Liver (tissue), 9 donors: ENCODE results near the gene TENM3. TPM values are rescaled to one million over a fixed set of nuclear protein-coding genes. Genes with fewer than 3 reads are reported as not detected.

Source experiments
- DNase-seq: peaks from one replicate; pipeline ENCODE4 v3.0.0-alpha.2; 2017; ENCODE audit warnings: low spot score
- H3K27ac ChIP-seq, 2 donors: one replicate each; pipeline ENCODE4 v1.7.0; 2013; ENCODE audit warnings: inconsistent platforms in 2 of 2, low read length in 2 of 2, control low read depth in 1 of 2, low read depth in 1 of 2, mild to moderate bottlenecking in 1 of 2
- H3K27me3 ChIP-seq, 4 donors: one replicate each; pipeline versions ENCODE4 v1.6.1 to v1.7.0; 2013; ENCODE audit warnings: low read length in 3 of 4, inconsistent platforms in 1 of 4, mild to moderate bottlenecking in 1 of 4, moderate library complexity in 1 of 4; ENCODE audit not compliant: control insufficient read depth in 4 of 4, insufficient read depth in 4 of 4
- H3K36me3 ChIP-seq, 4 donors: one replicate each; pipeline versions ENCODE4 v1.6.1 to v1.7.0; 2013; ENCODE audit warnings: low read length in 3 of 4, mild to moderate bottlenecking in 3 of 4, low read depth in 1 of 4, moderate library complexity in 1 of 4; ENCODE audit not compliant: control insufficient read depth in 4 of 4, insufficient read depth in 3 of 4
- H3K4me1 ChIP-seq, 4 donors: one replicate each; pipeline versions ENCODE4 v1.6.1 to v1.7.0; 2013; ENCODE audit warnings: low read length in 3 of 4, mild to moderate bottlenecking in 3 of 4, moderate library complexity in 1 of 4; ENCODE audit not compliant: control insufficient read depth in 4 of 4, insufficient read depth in 4 of 4
- H3K4me3 ChIP-seq, 3 donors: one replicate each; pipeline versions ENCODE4 v1.6.1 to v1.7.0; 2013; ENCODE audit warnings: low read length in 3 of 3, control low read depth in 1 of 3, low read depth in 1 of 3, mild to moderate bottlenecking in 1 of 3
- H3K9ac ChIP-seq, 2 donors: one replicate each; pipeline ENCODE4 v1.7.0; 2013; ENCODE audit warnings: low read length in 2 of 2, mild to moderate bottlenecking in 2 of 2, moderate library complexity in 2 of 2, control low read depth in 1 of 2, low read depth in 1 of 2
- H3K9me3 ChIP-seq, 4 donors: one replicate each; pipeline versions ENCODE4 v1.6.1 to v1.7.0; 2013; ENCODE audit warnings: low read length in 3 of 4; ENCODE audit not compliant: control insufficient read depth in 4 of 4
- ATF3 ChIP-seq: IDR thresholded peaks from 2 replicates; pipeline ENCODE4 v1.6.1; 2016; ENCODE audit warnings: antibody characterized with exemption
- CTCF ChIP-seq: fragments of 150-350 bp; IDR thresholded peaks from 2 replicates; pipeline ENCODE4 v1.5.1; 2017; ENCODE audit warnings: improper control_type of control experiment, low read depth, low read length; ENCODE audit not compliant: missing input control
- EGR1 ChIP-seq, 2 donors: IDR thresholded peaks; 2 replicates each; pipeline ENCODE4 v1.6.1; 2016 to 2018; ENCODE audit warnings: antibody characterized with exemption in 2 of 2, low read depth in 2 of 2
- FOXA1 ChIP-seq: IDR thresholded peaks from 2 replicates; pipeline ENCODE4 v1.6.1; 2016; ENCODE audit warnings: antibody characterized with exemption
- GABPA ChIP-seq, 2 donors: IDR thresholded peaks in 1 of 2; conservative IDR thresholded peaks in 1 of 2; 2 replicates each; pipeline ENCODE4 v1.6.1; 2016; ENCODE audit warnings: antibody characterized with exemption in 2 of 2, mild to moderate bottlenecking in 1 of 2, moderate library complexity in 1 of 2
- HNF4A ChIP-seq, 2 donors: conservative IDR thresholded peaks; 2 replicates each; pipeline ENCODE4 v1.6.1; 2016; ENCODE audit warnings: antibody characterized with exemption in 2 of 2, mild to moderate bottlenecking in 2 of 2
- HNF4G ChIP-seq: IDR thresholded peaks from 2 replicates; pipeline ENCODE4 v1.6.1; 2016; ENCODE audit warnings: antibody characterized with exemption
- JUND ChIP-seq, 2 donors: IDR thresholded peaks; 2 replicates each; pipeline ENCODE4 v1.6.1; 2016; ENCODE audit warnings: antibody characterized with exemption in 2 of 2
- MAX ChIP-seq: IDR thresholded peaks from 2 replicates; pipeline ENCODE4 v1.6.1; 2016; ENCODE audit warnings: antibody characterized with exemption
- RAD21 ChIP-seq, 2 donors: IDR thresholded peaks; 2 replicates each; pipeline ENCODE4 v1.6.1; 2016; ENCODE audit warnings: antibody characterized with exemption in 2 of 2, mild to moderate bottlenecking in 2 of 2
- REST ChIP-seq: IDR thresholded peaks from 2 replicates; pipeline ENCODE4 v1.6.1; 2016; ENCODE audit warnings: antibody characterized with exemption, mild to moderate bottlenecking
- RXRA ChIP-seq, 2 donors: IDR thresholded peaks; 2 replicates each; pipeline ENCODE4 v1.6.1; 2017 to 2018; ENCODE audit warnings: antibody characterized with exemption in 2 of 2, mild to moderate bottlenecking in 1 of 2
- SP1 ChIP-seq: IDR thresholded peaks from 2 replicates; pipeline ENCODE4 v1.6.1; 2018; ENCODE audit warnings: antibody characterized with exemption, mild to moderate bottlenecking
- TAF1 ChIP-seq: conservative IDR thresholded peaks from 2 replicates; pipeline ENCODE4 v1.6.1; 2016; ENCODE audit warnings: antibody characterized with exemption, mild to moderate bottlenecking
- YY1 ChIP-seq: IDR thresholded peaks from 2 replicates; pipeline ENCODE4 v1.6.1; 2016; ENCODE audit warnings: antibody characterized with exemption, mild to moderate bottlenecking
- ZBTB33 ChIP-seq: IDR thresholded peaks from 2 replicates; pipeline ENCODE4 v1.6.1; 2016; ENCODE audit warnings: antibody characterized with exemption
- WGBS: extraction: QIAGEN DNeasy Blood & Tissue Kit; methylation state at CpG from one replicate; pipeline ENCODE4 v1.1.7; 2013; 5-methylcytosine and 5-hydroxymethylcytosine counted together
- polyA plus RNA-seq, 2 donors: library from polyadenylated mRNA; stranded (reverse) in 1 of 2; unstranded in 1 of 2; fragments of 200-250 nt in 1 of 2; fragments of >200 nt in 1 of 2; fragmentation: Nextera tagmentation in 1 of 2; extraction: Ambion mirVana in 1 of 2; gene quantifications; one replicate each; pipeline versions ENCODE4 v1.2.1 to v1.2.3, GENCODE V29; 2013 to 2015
- total RNA-seq, 2 donors: library from RNA; depleted of rRNA; stranded (reverse); fragments of >200 nt; gene quantifications; one replicate each; pipeline ENCODE4 v1.2.3, GENCODE V29; 2014
- donor health status: healthy.
- donor health status: healthy.
- donor health status: healthy.
- donor health status: healthy.
- donor health status: healthy.

Gene TENM3
- total and polyA plus RNA-seq, 4 donors, result 0.32 to 16.8 (median 0.70) TPM

- Histone ChIP-seq H3K4me1 (peaks cover 2 to 4% (median 3%) of the 10 kb centered on the region in 4 donors), H3K36me3 (no peaks in the 10 kb centered on the region), H3K4me3 (no peak overlapping the region), H3K9ac (no peak overlapping the region), H3K27ac (no peak overlapping the region), H3K27me3 (no peaks in the 10 kb centered on the region), H3K9me3 (no peaks in the 10 kb centered on the region)
- TF ChIP-seq MAX (no peak), YY1 (no peak), TAF1 (no peak), ZBTB33 (no peak), EGR1 (IDR thresholded peaks at IDR 0.05; ENCODE audit: low read depth in 2 of 2) (no peak), CTCF (no peak), HNF4A (conservative IDR thresholded peaks at IDR 0.05) (no peak), GABPA (IDR thresholded peaks at IDR 0.05 in 1 of 2, conservative IDR thresholded peaks at IDR 0.05 in 1 of 2) (no peak), HNF4G (no peak), JUND (IDR thresholded peaks at IDR 0.05) (no peak), ATF3 (no peak), FOXA1 (no peak), SP1 (no peak), RAD21 (IDR thresholded peaks at IDR 0.05) (no peak), RXRA (IDR thresholded peaks at IDR 0.05) (no peak)
- 81% methylated on average over 3 of the region's 3 CpGs for WGBS
- no peak for DNase-seq
Observed at GRCh38 chr4:182354106-182354505, 110.9 kb downstream of the TENM3 start.

- H3K36me3 ChIP-seq, result no peaks in the 10 kb centered on the region
- H3K9ac ChIP-seq, result no peak overlapping the region
- H3K4me1 ChIP-seq, result peaks cover 0 to 2% (median 0%) of the 10 kb centered on the region in 4 donors
- no peaks in the 10 kb centered on the region for H3K27me3 ChIP-seq
- no peak for DNase-seq
- no peaks in the 10 kb centered on the region for H3K9me3 ChIP-seq
- WGBS, result 55% methylated on average over 7 of the region's 7 CpGs
- TF ChIP-seq RXRA (IDR thresholded peaks at IDR 0.05), result no peak
- no peak for TF ChIP-seq EGR1 (IDR thresholded peaks at IDR 0.05; ENCODE audit: low read depth in 2 of 2)
- no peak for TF ChIP-seq ZBTB33
- no peak for TF ChIP-seq FOXA1
- no peak for TF ChIP-seq JUND (IDR thresholded peaks at IDR 0.05)
- TF ChIP-seq REST, result no peak
- TF ChIP-seq ATF3, result no peak
- TF ChIP-seq SP1, result no peak
- TF ChIP-seq HNF4A (conservative IDR thresholded peaks at IDR 0.05), result no peak
- H3K27ac ChIP-seq, result no peak overlapping the region
- H3K4me3 ChIP-seq, result no peak overlapping the region
Observed at GRCh38 chr4:182354867-182355266, 111.7 kb downstream of the TENM3 start.
